HEK293 (cell line): ENCODE measurements around the gene GTF2IRD1.

Source experiments
- CTCF ChIA-PET: fragments of 350-600 bp; formaldehyde crosslinking; extraction: SDS; loops from one replicate; lab custom pipeline; 2021; ENCODE audit warnings: antibody characterized with exemption; lab: Yijun Ruan, JAX
- POLR2A ChIA-PET: fragments of 300-600 bp; formaldehyde crosslinking; extraction: SDS; loops from one replicate; lab custom pipeline; 2020; ENCODE audit warnings: antibody characterized with exemption, inconsistent platforms; lab: Yijun Ruan, JAX
- H3K27ac ChIP-seq: fragments of 200-500 bp; sonication (Bioruptor generic); 2 replicates; pipeline ENCODE4 v1.5.1; 2014; ENCODE audit warnings: low read depth, low read length, control low read depth, inconsistent platforms; ENCODE audit errors: extremely low read depth
- H3K36me3 ChIP-seq, 2 experiments: fragments of 200-500 bp in 1 of 2; sonication (Bioruptor generic) in 1 of 2; 1 replicate in 1 of 2; 2 replicates in 1 of 2; pipeline ENCODE4 v1.5.1; 2014 to 2017; ENCODE audit warnings: inconsistent platforms in 2 of 2, low read length in 2 of 2; ENCODE audit not compliant: control insufficient read depth in 2 of 2, insufficient read depth in 1 of 2
- H3K4me1 ChIP-seq: fragments of 200-500 bp; sonication (Bioruptor generic); 2 replicates; pipeline ENCODE4 v1.5.1; 2014; ENCODE audit warnings: mild to moderate bottlenecking, low read length, inconsistent platforms; ENCODE audit not compliant: control insufficient read depth, insufficient read depth
- H3K4me3 ChIP-seq: 2 replicates; pipeline ENCODE4 v1.5.1; 2011; ENCODE audit warnings: low read depth, mild to moderate bottlenecking, control low read depth, low read length, moderate library complexity
- H3K9me3 ChIP-seq: fragments of 200-500 bp; sonication (Bioruptor generic); 2 replicates; pipeline ENCODE4 v1.5.1; 2014; ENCODE audit warnings: low read depth, low read length, inconsistent platforms; ENCODE audit not compliant: control insufficient read depth, insufficient read depth
- HOXA7 ChIP-seq: sonication (generic); formaldehyde crosslinking; IDR thresholded peaks from 2 replicates; pipeline ENCODE4 v1.8.1; 2022; ENCODE audit warnings: missing genetic modification reagents, borderline replicate concordance
- KLF8 ChIP-seq: fragments of 450-650 bp; formaldehyde crosslinking; IDR thresholded peaks from 2 replicates; pipeline ENCODE4 v1.5.1; 2016; ENCODE audit warnings: missing biosample characterization, missing genetic modification characterization
- OVOL3 ChIP-seq: fragments of 450-650 bp; formaldehyde crosslinking; IDR thresholded peaks from 2 replicates; pipeline ENCODE4 v1.5.1; 2016; ENCODE audit warnings: missing biosample characterization, missing genetic modification characterization
- SP2 ChIP-seq: fragments of 450-650 bp; formaldehyde crosslinking; IDR thresholded peaks from 2 replicates; pipeline ENCODE4 v1.5.1; 2016; ENCODE audit warnings: missing biosample characterization, missing genetic modification characterization
- SP3 ChIP-seq: fragments of 450-650 bp; formaldehyde crosslinking; IDR thresholded peaks from 2 replicates; pipeline ENCODE4 v1.5.1; 2016; ENCODE audit warnings: missing biosample characterization, missing genetic modification characterization
- TCF7L2 ChIP-seq: IDR thresholded peaks from 2 replicates; pipeline ENCODE4 v1.6.1; 2011; ENCODE audit warnings: low read depth, mild to moderate bottlenecking, inconsistent platforms, low read length, moderate library complexity, borderline replicate concordance
- ZBTB21 ChIP-seq: fragments of 450-650 bp; formaldehyde crosslinking; IDR thresholded peaks from 2 replicates; pipeline ENCODE4 v1.5.1; 2017; ENCODE audit warnings: missing biosample characterization, missing genetic modification characterization
- ZNF121 ChIP-seq: fragments of 450-650 bp; formaldehyde crosslinking; IDR thresholded peaks from 2 replicates; pipeline ENCODE4 v1.5.1; 2016; ENCODE audit warnings: missing biosample characterization, missing genetic modification characterization
- ZNF174 ChIP-seq: fragments of 450-650 bp; formaldehyde crosslinking; IDR thresholded peaks from 2 replicates; pipeline ENCODE4 v1.5.0; 2017; ENCODE audit warnings: missing biosample characterization, mild to moderate bottlenecking, missing genetic modification characterization
- ZNF324 ChIP-seq: fragments of 450-650 bp; formaldehyde crosslinking; IDR thresholded peaks from 2 replicates; pipeline ENCODE4 v1.5.1; 2016; ENCODE audit warnings: missing biosample characterization, missing genetic modification characterization
- ZNF341 ChIP-seq: fragments of 450-650 bp; formaldehyde crosslinking; IDR thresholded peaks from 2 replicates; pipeline ENCODE4; 2016; ENCODE audit warnings: low read depth, missing biosample characterization, missing genetic modification characterization
- ZNF423 ChIP-seq: fragments of 450-650 bp; formaldehyde crosslinking; IDR thresholded peaks from 2 replicates; pipeline ENCODE4 v1.5.1; 2016; ENCODE audit warnings: missing biosample characterization, missing genetic modification characterization
- TF ChIP-seq, protein P1 (sequence below): fragments of 450-650 bp; formaldehyde crosslinking; IDR thresholded peaks from 2 replicates; pipeline ENCODE4 v1.5.1; 2016; ENCODE audit warnings: missing biosample characterization, missing genetic modification characterization
- TF ChIP-seq, protein P2 (sequence below): fragments of 450-650 bp; formaldehyde crosslinking; IDR thresholded peaks from 2 replicates; pipeline ENCODE4 v1.5.1; 2016; ENCODE audit warnings: missing biosample characterization, missing genetic modification characterization

GTF2IRD1 gene

DNA sequence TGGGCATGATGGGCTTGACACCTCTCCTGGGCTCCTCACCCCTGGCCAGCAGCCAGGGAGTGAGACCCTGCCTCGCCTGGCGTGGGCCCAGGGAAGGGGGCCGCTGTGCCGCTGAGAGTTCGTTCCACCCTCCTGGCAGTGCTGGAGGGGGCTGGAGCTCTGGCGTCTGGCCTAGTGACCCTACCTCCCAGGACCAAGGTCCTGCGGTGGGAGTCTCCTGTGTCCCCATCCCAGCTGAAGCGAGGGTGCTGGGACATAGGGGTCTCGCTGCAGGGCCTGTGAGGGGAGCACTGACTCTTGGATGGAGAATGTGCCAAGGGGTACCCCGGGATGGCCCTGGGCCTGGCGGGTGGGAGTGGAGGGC lies 1.2 kb downstream of the GTF2IRD1 start:
- CTCF ChIA-PET = interaction anchor here (1.7 kb wide), 1 partner anchor 112 kb away, joined by 5 read pairs; no protein-coding TSS in a partner anchor
- Histone ChIP-seq H3K36me3 (no peaks in the 10 kb centered on the region; a peak in 1 of 3 replicates), H3K9me3 (no peaks in the 10 kb centered on the region)
- POLR2A ChIA-PET = no interaction called here
- peak; percentile 54 for TF ChIP-seq ZNF341 (tag by site-specific recombination)
- TF ChIP-seq, protein P1, sequence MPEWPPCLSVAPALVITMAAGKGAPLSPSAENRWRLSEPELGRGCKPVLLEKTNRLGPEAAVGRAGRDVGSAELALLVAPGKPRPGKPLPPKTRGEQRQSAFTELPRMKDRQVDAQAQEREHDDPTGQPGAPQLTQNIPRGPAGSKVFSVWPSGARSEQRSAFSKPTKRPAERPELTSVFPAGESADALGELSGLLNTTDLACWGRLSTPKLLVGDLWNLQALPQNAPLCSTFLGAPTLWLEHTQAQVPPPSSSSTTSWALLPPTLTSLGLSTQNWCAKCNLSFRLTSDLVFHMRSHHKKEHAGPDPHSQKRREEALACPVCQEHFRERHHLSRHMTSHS (tag by site-specific recombination) = no peak
- TF ChIP-seq, all 188 proteins: peak for 1
- peak overlapping the region; percentile 66 for H3K4me3 ChIP-seq
- peaks cover 6% of the 10 kb centered on the region for H3K4me1 ChIP-seq
- peak overlapping the region; percentile 70; the same call in 1 of the 2 replicates for H3K27ac ChIP-seq

DNA sequence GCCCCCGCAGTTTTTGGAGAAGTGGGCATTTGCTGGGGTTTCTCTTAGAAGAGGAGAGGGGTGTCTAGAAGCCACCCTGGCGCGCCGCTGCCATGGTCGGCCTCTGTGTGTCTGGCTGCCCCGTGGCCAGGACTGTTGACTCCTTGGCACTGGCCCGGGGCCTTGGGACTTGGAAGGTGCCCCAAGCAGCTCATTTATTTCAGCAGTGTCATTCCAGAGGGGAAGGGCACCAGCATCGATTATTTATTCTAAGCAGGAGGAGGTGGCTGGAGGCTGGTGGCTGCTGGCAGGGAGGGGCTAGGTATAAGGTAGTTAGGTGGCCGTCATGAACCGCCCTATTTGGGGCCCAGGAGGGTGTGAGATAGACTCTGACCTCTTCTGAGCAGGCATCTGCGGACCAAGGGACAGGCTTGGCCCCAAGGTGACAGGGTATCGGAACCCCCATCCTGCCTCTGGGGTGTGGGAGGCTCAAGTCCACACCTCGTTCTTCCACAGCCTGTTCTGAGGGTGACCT lies 1.6 kb downstream of the GTF2IRD1 start:
- no peak overlapping the region for H3K4me3 ChIP-seq
- H3K9me3 ChIP-seq = no peaks in the 10 kb centered on the region
- ChIA-PET CTCF (interaction anchor here (0.5 to 1.7 kb wide), 2 partner anchors 111 to 373 kb away, joined by 5 to 6 read pairs; no protein-coding TSS in a partner anchor), POLR2A (no interaction called here)
- H3K36me3 ChIP-seq = no peaks in the 10 kb centered on the region; a peak in 1 of 3 replicates
- TF ChIP-seq SP3 (tag by site-specific recombination) (no peak), SP2 (tag by site-specific recombination) (peak; percentile 7; the same call in 1 of the 2 replicates), ZBTB21 (tag by site-specific recombination) (no peak), ZNF423 (tag by site-specific recombination) (no peak), ZNF324 (no peak), ZNF174 (tag by site-specific recombination) (no peak)
- TF ChIP-seq, all 188 proteins: peak for 1
- peak overlapping the region; percentile 34; the same call in 1 of the 2 replicates for H3K27ac ChIP-seq
- peaks cover 6% of the 10 kb centered on the region for H3K4me1 ChIP-seq

DNA sequence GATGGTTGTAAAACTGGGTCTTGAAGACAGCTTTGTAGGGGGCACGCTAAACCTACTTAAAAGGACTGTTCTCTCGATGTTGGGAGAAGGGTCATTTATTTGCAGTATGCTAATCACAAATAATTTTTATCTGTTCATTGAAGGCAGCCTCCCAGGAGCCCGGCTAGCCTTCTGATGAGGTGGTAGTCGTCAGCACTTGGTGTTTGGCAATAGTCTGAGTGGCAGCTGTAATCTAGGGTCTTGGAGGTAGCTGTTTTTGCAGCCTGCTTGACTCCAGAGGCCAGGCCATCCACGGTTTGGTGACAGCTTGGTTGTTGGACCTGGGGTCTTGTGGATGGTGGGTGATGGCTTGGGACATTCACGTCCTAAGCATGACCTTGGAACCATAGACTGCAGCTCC lies 2.2 kb downstream of the GTF2IRD1 start:
- Histone ChIP-seq H3K4me3 (no peak overlapping the region), H3K27ac (0 out of 2 replicates have a peak overlapping the region, but pooled peaks have one; percentile 34), H3K4me1 (peaks cover 6% of the 10 kb centered on the region), H3K36me3 (no peaks in the 10 kb centered on the region; a peak in 1 of 3 replicates), H3K9me3 (no peaks in the 10 kb centered on the region)
- ChIA-PET POLR2A (no interaction called here), CTCF (interaction anchor here (0.5 to 1.7 kb wide), 2 partner anchors 111 to 374 kb away, joined by 5 to 6 read pairs; no protein-coding TSS in a partner anchor)
- no peak for TF ChIP-seq KLF8 (tag by site-specific recombination)
- no peak for TF ChIP-seq OVOL3 (tag by site-specific recombination)
- TF ChIP-seq, protein P2, sequence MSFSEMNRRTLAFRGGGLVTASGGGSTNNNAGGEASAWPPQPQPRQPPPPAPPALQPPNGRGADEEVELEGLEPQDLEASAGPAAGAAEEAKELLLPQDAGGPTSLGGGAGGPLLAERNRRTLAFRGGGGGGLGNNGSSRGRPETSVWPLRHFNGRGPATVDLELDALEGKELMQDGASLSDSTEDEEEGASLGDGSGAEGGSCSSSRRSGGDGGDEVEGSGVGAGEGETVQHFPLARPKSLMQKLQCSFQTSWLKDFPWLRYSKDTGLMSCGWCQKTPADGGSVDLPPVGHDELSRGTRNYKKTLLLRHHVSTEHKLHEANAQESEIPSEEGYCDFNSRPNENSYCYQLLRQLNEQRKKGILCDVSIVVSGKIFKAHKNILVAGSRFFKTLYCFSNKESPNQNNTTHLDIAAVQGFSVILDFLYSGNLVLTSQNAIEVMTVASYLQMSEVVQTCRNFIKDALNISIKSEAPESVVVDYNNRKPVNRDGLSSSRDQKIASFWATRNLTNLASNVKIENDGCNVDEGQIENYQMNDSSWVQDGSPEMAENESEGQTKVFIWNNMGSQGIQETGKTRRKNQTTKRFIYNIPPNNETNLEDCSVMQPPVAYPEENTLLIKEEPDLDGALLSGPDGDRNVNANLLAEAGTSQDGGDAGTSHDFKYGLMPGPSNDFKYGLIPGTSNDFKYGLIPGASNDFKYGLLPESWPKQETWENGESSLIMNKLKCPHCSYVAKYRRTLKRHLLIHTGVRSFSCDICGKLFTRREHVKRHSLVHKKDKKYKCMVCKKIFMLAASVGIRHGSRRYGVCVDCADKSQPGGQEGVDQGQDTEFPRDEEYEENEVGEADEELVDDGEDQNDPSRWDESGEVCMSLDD (tag by site-specific recombination) = no peak
- TF ChIP-seq HOXA7 (CRISPR knock-in tag) = no peak

DNA sequence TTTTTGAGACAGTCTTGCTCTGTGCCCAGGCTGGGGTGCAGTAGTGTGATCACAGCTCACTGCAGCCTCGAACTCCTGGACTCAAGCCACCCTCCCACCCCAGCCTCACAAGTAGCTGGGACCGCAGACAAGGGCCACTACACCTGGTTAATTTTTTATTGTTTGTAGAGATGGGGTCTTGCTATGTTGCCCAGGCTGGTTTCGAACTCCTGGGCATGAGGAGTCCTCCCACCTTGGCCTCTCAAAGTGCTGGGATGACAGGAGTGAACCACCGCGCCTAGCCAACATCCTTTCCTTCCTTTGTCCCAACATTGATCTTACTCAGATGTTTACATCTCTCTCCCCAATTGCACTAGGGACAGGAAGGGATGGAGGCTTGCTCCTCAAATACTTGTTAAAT lies 3.3 kb downstream of the GTF2IRD1 start:
- ChIA-PET POLR2A (no interaction called here), CTCF (no interaction called here)
- H3K27ac ChIP-seq = no peak overlapping the region
- no peaks in the 10 kb centered on the region for H3K9me3 ChIP-seq
- H3K4me1 ChIP-seq = peaks cover 6% of the 10 kb centered on the region
- no peak overlapping the region for H3K4me3 ChIP-seq
- H3K36me3 ChIP-seq = no peaks in the 10 kb centered on the region; a peak in 1 of 3 replicates
- TF ChIP-seq TCF7L2 = no peak
- TF ChIP-seq ZNF121 (tag by site-specific recombination) = peak; percentile 91
